Measurements from ENCODE around the gene VAT1L.
A peak's percentile ranks its signal among the peaks of the same experiment; 100 is the strongest.

The VAT1L gene

DNA sequence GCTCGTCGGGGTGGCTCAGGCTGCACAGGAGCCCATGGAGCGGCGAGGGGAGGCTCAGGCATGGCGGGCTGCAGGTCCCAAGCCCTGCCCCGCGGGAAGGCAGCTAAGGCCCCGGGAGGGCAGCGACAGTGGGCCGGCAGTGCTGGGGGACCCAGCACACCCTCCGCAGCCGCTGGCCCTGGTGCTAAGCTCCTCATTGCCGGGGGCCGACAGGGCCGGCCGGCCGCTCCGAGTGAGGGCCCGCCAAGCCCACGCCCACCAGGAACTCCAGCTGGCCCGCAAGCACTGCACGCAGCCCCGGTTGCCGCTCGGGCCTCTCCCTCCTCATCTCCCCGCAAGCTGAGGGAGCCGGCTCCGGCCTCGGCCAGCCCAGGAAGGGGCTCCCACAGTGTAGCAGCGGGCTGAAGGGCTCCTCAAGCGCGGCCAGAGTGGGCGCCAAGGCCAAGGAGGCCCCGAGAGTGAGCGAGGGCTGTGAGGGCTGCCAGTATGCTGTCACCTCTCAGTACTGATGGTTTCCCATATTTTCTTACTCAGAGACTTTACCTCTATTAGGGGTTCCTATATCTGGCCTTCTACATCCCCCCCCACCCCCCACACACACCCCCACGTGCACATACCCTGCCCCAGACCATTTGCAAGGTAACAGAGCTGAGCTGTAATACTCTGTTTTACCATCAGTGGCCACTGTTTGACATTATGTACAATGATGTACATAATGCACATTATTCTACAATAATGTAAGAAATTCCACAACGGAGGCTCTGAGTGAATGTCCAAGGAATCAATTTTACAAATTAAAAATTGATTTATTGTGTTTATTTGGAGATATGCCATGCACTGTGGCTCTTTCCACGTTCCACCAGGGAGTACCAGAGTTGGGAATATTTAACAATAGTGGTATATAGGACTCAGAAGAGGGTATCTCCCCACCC lies 3.7 kb upstream of the VAT1L start:
- TF ChIP-seq, protein P1, sequence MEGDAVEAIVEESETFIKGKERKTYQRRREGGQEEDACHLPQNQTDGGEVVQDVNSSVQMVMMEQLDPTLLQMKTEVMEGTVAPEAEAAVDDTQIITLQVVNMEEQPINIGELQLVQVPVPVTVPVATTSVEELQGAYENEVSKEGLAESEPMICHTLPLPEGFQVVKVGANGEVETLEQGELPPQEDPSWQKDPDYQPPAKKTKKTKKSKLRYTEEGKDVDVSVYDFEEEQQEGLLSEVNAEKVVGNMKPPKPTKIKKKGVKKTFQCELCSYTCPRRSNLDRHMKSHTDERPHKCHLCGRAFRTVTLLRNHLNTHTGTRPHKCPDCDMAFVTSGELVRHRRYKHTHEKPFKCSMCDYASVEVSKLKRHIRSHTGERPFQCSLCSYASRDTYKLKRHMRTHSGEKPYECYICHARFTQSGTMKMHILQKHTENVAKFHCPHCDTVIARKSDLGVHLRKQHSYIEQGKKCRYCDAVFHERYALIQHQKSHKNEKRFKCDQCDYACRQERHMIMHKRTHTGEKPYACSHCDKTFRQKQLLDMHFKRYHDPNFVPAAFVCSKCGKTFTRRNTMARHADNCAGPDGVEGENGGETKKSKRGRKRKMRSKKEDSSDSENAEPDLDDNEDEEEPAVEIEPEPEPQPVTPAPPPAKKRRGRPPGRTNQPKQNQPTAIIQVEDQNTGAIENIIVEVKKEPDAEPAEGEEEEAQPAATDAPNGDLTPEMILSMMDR (IDR thresholded peaks at IDR 0.05), result peak; percentile 11
- H3K4me1 Mint-ChIP-seq, result peaks cover 24% of the 10 kb centered on the region

DNA sequence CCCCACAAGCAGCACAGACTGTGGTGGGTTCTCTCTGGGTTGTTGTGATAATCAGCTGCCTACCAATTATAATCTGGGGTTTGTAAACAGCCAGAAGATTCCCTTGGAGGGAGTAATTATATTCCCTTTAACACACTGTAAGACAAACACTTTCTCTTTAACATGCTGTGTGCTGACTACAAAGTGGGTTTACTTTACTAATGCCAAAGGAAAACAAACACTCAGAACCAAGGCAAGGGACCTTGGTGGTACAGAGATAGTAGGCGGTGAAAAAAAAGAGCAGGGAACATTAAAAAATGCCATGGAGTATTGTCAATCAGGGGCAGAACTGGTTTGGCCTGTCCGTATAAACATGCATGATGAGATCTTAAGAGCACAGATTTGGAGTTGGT lies 3.0 kb upstream of the VAT1L start:
- peaks cover 45% of the 10 kb centered on the region for H3K27me3 Mint-ChIP-seq (ENCODE audit: low read depth, poor library complexity)
- no peak overlapping the region for H3K4me3 Mint-ChIP-seq
- no peak overlapping the region for H3K27ac Mint-ChIP-seq
- H3K9me3 Mint-ChIP-seq, result peaks cover 4% of the 10 kb centered on the region
- H3K36me3 Mint-ChIP-seq (ENCODE audit: low read depth), result no peaks in the 10 kb centered on the region
- H3K4me1 Mint-ChIP-seq, result peaks cover 26% of the 10 kb centered on the region
- TF ChIP-seq, protein P1 (IDR thresholded peaks at IDR 0.05), result no peak
- no peak for DNase-seq

More for the DNA sequence above, 3.7 kb upstream of the VAT1L start:
- Mint-ChIP-seq H3K9me3 (peaks cover 4% of the 10 kb centered on the region), H3K4me3 (no peak overlapping the region), H3K27me3 (ENCODE audit: low read depth, poor library complexity) (peaks cover 39% of the 10 kb centered on the region), H3K27ac (no peak overlapping the region), H3K36me3 (ENCODE audit: low read depth) (no peaks in the 10 kb centered on the region)
- no peak for DNase-seq

DNA sequence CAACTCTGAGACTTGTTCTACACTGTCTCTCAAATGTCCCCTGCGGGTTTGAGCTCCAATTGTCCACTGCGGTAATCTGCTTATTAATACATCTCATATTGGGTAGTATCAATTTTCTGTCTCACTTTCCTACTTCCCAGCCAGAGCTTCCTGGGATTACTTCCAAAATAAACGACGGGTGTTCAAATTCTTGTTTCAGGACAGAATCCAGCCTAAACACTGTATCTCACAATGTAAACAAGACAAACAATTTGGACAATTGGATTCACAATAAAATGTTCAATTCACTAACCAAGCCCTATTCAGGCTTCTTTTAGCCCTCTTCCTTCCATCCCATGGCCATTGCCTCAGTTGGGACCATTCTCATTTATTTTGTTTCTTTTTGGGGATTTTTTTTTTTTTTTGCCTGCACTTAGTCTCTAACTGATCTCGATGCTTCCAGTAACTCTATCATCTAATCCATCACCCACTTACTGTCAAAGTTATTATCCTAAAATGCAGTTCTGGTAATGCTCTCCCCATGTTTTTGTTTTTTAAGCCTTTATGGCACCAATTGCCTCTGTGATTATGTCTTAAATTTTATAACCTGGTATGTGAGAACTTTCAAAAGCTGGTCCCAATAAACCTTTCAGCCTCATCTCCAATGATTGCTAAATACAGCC lies 2.0 kb upstream of the VAT1L start:
- peaks cover 55% of the 10 kb centered on the region for H3K27me3 Mint-ChIP-seq (ENCODE audit: low read depth, poor library complexity)

DNA sequence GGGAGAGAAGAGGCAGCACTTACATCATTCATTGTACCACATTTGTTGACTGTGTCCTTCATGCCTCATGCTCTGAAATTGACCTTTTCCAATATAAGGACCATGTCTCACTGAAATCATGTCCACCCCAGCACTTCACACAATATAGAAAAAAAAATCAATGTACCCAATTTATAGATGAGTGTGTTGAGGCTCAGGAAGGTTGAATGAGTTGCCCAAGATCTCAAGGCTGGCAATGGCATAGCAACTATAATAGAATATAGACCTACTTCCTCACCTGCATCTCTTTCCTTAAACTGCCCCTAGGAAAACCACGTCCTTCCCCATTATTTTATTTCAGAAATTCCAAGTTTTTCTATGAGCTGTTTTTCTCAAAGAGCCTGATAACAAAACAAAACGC lies 912 bp upstream of the VAT1L start:
- Mint-ChIP-seq H3K4me3 (no peak overlapping the region), H3K27ac (no peak overlapping the region), H3K9me3 (peaks cover 4% of the 10 kb centered on the region), H3K4me1 (peaks cover 28% of the 10 kb centered on the region), H3K27me3 (ENCODE audit: low read depth, poor library complexity) (peaks cover 66% of the 10 kb centered on the region), H3K36me3 (ENCODE audit: low read depth) (no peaks in the 10 kb centered on the region)
- no peak for DNase-seq
- TF ChIP-seq, protein P1 (IDR thresholded peaks at IDR 0.05), result no peak

More for the DNA sequence above, 2.0 kb upstream of the VAT1L start:
- H3K4me1 Mint-ChIP-seq, result peaks cover 28% of the 10 kb centered on the region
- TF ChIP-seq, protein P1 (IDR thresholded peaks at IDR 0.05), result no peak
- DNase-seq, result no peak
- H3K36me3 Mint-ChIP-seq (ENCODE audit: low read depth), result no peaks in the 10 kb centered on the region
- no peak overlapping the region for H3K4me3 Mint-ChIP-seq
- no peak overlapping the region for H3K27ac Mint-ChIP-seq
- peaks cover 4% of the 10 kb centered on the region for H3K9me3 Mint-ChIP-seq

DNA sequence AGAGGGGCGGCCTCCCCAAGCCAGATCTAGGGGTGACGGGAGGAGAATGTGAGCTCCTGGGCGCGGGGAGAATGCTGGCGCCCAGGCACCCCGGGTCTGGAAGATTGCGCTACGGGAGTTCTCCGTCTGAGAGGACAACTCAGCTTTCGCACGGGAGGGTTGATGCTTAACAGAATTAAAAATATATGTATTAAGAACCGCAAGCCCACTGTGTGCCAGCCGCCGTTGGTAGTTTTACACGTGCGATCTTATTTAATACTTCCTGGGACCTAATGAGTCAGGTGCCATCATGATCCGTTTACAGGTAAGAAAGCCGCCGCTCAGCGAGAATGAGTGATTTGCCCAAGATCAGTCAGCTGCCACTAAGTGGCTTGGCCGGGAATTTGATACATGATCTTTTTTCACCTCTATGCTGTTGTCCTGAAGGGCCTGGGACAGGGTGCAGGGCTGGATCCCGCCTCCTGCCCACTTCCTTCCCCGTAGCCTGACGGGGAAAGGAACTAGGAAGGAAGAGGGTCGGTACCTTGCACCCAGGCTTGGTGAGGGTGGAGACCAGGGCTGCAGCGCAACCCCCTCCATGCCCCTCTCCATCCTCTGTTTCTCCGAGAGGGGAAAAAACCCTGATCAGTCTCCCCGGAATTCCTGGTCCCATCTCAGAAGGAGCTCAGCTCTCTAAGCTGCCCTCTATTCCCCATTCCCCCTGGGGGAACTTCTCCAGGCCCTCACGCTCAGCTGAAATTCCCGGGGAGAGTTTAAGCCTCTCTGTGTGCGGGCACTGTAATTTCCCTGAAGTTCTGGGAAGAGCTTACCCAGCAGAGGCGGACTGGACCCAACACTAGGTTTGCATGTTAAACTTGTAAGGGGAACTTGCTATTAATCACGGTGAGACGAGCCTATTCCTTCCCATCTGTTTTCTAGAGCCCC lies 983 bp downstream of the VAT1L start:
- Mint-ChIP-seq H3K9me3 (no peaks in the 10 kb centered on the region), H3K27me3 (ENCODE audit: low read depth, poor library complexity) (peaks cover 66% of the 10 kb centered on the region), H3K4me1 (peaks cover 36% of the 10 kb centered on the region), H3K36me3 (ENCODE audit: low read depth) (no peaks in the 10 kb centered on the region), H3K4me3 (peak overlapping the region; percentile 92), H3K27ac (no peak overlapping the region)
- TF ChIP-seq, protein P1 (IDR thresholded peaks at IDR 0.05), result no peak
- peak; percentile 8 for DNase-seq
